Muscle of leg (tissue), 11 donors: ENCODE results near the gene CIDEC. TPM values are rescaled to one million over a fixed set of nuclear protein-coding genes. Genes with fewer than 3 reads are reported as not detected.

Source experiments
- DNase-seq: peaks from one replicate; pipeline ENCODE4 v3.0.0; 2013
- H3K27ac ChIP-seq: one replicate; pipeline ENCODE4 v1.5.1; 2013; ENCODE audit warnings: mild to moderate bottlenecking, low read length, control low read depth
- H3K27me3 ChIP-seq: one replicate; pipeline ENCODE4 v1.6.1; 2013; ENCODE audit warnings: low read length; ENCODE audit not compliant: control insufficient read depth, insufficient read depth
- H3K36me3 ChIP-seq: one replicate; pipeline ENCODE4 v1.6.1; 2013; ENCODE audit warnings: low read length; ENCODE audit not compliant: control insufficient read depth, insufficient read depth
- H3K4me1 ChIP-seq: one replicate; pipeline ENCODE4 v1.6.1; 2013; ENCODE audit warnings: low read length; ENCODE audit not compliant: control insufficient read depth, insufficient read depth
- H3K4me3 ChIP-seq: one replicate; pipeline ENCODE4 v1.5.1; 2013; ENCODE audit warnings: low read length, control low read depth
- H3K9me3 ChIP-seq: replicated peaks from 2 replicates; pipeline ENCODE4 v1.6.1; 2013; ENCODE audit warnings: low read depth, low read length; ENCODE audit not compliant: control insufficient read depth
- WGBS: methylation state at CpG from one replicate; pipeline ENCODE4 v1.1.5; 2013; ENCODE audit warnings: missing lambda C conversion rate; ENCODE audit not compliant: insufficient coverage; 5-methylcytosine and 5-hydroxymethylcytosine counted together
- polyA plus RNA-seq, 8 donors: library from polyadenylated mRNA; unstranded; fragments of 120-200 nt; gene quantifications; one replicate each; pipeline versions ENCODE4 v1.2.1 to v1.2.3, GENCODE V29; 2013; ENCODE audit warnings: inconsistent platforms in 1 of 8, low replicate concordance in 1 of 8; ENCODE audit not compliant: insufficient read length in 8 of 8, insufficient read depth in 1 of 8
- total RNA-seq: library from RNA; stranded (reverse); fragments of 120-200 nt; gene quantifications from one replicate; pipeline ENCODE4 v1.2.4, GENCODE V29; 2013

The CIDEC gene
- total and polyA plus RNA-seq, 9 donors: 0.13 to 4.1 (median 0.34) TPM

- Histone ChIP-seq H3K9me3 (no peaks in the 10 kb centered on the region), H3K4me1 (no peaks in the 10 kb centered on the region), H3K4me3 (no peak overlapping the region), H3K36me3 (peaks cover 55% of the 10 kb centered on the region), H3K27me3 (no peaks in the 10 kb centered on the region), H3K27ac (no peak overlapping the region)
- WGBS: 93% methylated on average over 2 of the region's 3 CpGs
- no peak for DNase-seq
Observed at GRCh38 chr3:9831253-9831652, 48.8 kb downstream of the CIDEC start.

DNA sequence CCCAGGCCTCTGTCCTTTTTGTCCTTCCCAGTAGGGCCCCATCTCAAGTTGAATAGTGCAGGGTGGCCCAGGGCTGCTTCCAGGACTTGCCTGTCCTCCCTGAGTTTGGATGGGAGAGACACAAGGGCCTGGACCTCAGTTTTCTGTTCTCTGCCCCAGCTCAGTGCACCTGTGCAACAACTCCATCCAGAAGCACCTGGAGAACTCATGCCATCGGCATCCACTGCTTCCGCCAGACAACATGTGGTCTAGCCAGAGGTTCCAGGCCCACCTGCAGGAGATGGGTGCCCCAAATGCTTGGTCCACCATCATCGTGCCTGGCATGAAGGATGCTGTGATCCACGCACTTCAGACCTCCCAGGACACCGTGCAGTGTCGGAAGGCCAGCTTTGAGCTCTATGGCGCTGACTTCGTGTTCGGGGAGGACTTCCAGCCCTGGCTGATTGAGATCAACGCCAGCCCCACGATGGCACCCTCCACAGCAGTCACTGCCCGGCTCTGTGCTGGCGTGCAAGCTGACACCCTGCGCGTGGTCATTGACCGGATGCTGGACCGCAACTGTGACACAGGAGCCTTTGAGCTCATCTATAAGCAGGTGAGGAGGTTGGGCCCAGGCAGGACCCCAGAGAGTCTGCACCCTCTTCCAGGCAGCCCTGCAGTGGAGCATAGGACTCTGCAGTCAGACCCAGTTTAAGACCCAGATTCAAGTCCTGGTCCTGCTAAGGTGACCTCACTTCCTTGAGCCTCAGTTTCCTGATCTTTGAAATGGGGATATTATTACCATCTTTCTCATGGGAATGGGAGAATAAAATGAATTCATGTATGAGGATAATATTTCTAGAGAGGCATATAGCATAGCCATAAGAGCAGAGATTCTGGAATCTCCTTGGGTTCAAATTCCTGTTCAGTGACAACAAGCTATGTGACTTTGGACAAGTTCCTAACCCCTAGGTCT lies 51.0 kb downstream of the CIDEC start:
- 94% methylated on average over 16 of the region's 17 CpGs for WGBS
- no peak overlapping the region for H3K27ac ChIP-seq
- no peaks in the 10 kb centered on the region for H3K27me3 ChIP-seq
- no peak overlapping the region for H3K4me3 ChIP-seq
- no peak for DNase-seq
- no peaks in the 10 kb centered on the region for H3K9me3 ChIP-seq
- peaks cover 42% of the 10 kb centered on the region for H3K36me3 ChIP-seq
- no peaks in the 10 kb centered on the region for H3K4me1 ChIP-seq

DNA sequence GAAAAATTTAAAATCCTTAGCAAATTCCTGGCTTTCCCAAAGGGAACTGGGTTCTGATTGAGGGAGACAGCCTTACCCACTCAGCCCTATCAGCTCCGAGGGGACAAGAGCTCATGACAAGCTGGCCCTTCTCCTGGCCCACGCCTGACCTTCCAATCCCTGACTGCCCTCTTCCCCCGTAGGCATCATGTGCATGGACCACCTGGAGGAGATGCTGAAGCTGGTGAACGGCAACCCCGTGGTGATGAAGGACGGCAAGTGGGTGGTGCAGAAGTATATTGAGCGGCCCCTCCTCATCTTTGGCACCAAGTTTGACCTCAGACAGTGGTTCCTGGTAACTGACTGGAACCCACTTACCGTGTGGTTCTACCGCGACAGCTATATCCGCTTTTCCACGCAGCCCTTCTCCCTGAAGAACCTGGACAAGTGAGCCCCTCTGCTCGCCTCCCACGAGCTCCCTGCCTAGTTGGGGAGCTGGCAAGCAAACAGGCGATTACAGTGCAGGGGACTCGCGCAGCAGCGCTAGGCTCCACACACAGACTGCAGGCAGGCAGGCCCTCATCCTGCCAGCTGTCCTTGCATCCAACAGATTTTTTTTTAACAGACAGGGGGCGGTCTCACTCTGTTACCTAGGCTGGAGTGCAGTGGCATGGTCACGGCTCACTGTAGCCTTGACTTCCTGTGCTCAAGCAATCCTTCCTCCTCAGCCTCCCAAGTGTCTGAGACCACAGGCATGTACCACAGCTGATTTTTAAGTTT lies 53.1 kb downstream of the CIDEC start:
- no peak overlapping the region for H3K4me3 ChIP-seq
- no peaks in the 10 kb centered on the region for H3K9me3 ChIP-seq
- H3K27me3 ChIP-seq: no peaks in the 10 kb centered on the region
- WGBS: 78% methylated on average over 17 of the region's 20 CpGs
- no peak overlapping the region for H3K27ac ChIP-seq
- H3K36me3 ChIP-seq: peaks cover 27% of the 10 kb centered on the region
- H3K4me1 ChIP-seq: no peaks in the 10 kb centered on the region
- no peak for DNase-seq

DNA sequence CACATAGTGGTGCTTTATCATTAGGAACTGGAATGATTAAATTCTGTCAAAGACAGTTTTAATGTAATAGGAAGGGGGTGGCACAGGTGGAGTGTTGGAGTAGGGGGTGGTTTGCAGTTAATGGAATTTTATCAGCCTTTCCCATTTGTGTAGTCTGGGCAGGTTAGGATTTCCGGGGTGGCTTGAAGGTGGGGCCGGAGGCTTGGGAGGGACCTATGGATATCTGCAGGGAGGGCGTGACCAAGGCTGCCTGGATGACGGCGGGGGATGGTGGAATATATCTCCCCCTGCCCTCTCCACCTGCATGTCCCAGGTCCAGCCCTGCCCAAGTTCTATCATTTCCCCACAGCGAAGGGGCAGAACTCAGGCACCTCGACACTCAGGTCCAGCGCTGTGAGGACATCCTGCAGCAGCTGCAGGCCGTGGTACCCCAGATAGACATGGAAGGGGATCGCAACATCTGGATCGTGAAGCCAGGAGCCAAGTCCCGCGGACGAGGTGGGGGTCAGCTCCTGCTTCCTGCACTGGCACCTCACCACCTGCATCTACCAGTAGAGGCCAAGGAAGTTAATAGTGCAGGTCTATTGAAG lies 54.5 kb downstream of the CIDEC start:
- Histone ChIP-seq H3K36me3 (peaks cover 21% of the 10 kb centered on the region), H3K27me3 (no peaks in the 10 kb centered on the region), H3K27ac (no peak overlapping the region), H3K9me3 (no peaks in the 10 kb centered on the region), H3K4me1 (no peaks in the 10 kb centered on the region), H3K4me3 (no peak overlapping the region)
- DNase-seq: no peak
- WGBS: no CpG with 5 or more reads among the region's 14 CpGs

DNA sequence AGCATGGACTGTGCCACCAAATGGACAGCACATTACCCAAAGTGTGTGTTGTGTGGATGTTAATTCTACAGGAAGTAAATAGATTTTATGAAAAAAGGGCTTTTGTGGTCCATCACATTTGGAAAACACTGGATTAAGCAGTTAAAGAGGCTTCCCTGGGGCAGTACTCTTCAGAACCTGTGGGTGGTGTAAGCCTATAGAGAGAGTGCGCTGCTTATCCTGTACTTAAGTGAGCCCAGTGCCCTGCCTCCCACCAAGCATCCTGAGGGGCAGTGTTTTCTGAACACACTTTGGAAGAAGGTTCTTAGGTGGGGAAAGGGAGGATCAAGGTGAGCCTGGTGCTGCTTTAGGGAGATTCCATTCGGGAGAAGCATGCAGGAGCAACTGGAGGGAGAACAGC lies 59.1 kb downstream of the CIDEC start:
- no peak for DNase-seq
- Histone ChIP-seq H3K4me1 (no peaks in the 10 kb centered on the region), H3K27ac (no peak overlapping the region), H3K27me3 (no peaks in the 10 kb centered on the region), H3K4me3 (no peak overlapping the region), H3K36me3 (peaks cover 7% of the 10 kb centered on the region), H3K9me3 (no peaks in the 10 kb centered on the region)
- WGBS: 65% methylated on average over 2 of the region's 2 CpGs

- WGBS: 90% methylated on average over 10 of the region's 12 CpGs
- H3K27ac ChIP-seq: no peak overlapping the region
- peaks cover 8% of the 10 kb centered on the region for H3K36me3 ChIP-seq
- no peaks in the 10 kb centered on the region for H3K9me3 ChIP-seq
- H3K4me1 ChIP-seq: no peaks in the 10 kb centered on the region
- no peaks in the 10 kb centered on the region for H3K27me3 ChIP-seq
- H3K4me3 ChIP-seq: no peak overlapping the region
- DNase-seq: no peak
Observed at GRCh38 chr3:9820543-9820942, 59.5 kb downstream of the CIDEC start.

DNA sequence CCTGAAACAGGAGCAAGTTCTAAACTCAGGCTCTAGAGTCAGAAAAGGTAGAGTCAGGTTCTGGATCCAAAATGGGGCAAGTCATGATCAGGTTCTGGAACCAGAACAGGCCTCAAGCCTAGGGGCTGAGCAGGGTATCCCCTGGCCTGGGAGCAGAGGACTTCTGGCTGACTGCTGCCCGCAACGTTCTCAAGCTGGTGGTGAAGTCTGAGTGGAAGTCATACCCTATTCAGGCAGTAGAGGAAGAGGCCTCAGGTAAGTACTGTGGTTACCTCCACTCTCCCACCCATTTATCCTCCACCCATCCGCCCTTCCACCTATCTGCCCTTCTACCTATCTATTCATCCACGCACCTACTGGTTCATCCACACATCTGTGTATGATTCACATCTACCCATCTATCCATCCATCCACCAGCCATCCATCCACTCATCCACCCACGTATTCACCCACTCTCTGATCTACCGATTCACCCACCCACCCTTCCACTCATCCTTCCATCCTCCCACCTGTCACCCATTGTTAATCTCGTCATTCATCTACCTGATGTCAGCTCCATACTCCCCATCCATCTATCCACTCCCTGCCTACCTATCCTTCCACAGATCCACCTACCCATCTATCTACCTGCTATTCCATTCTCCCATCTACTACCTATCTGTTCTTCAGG lies 61.3 kb downstream of the CIDEC start:
- Histone ChIP-seq H3K27ac (no peak overlapping the region), H3K4me1 (no peaks in the 10 kb centered on the region), H3K4me3 (no peak overlapping the region), H3K9me3 (no peaks in the 10 kb centered on the region), H3K27me3 (no peaks in the 10 kb centered on the region), H3K36me3 (peaks cover 14% of the 10 kb centered on the region)
- DNase-seq: no peak
- WGBS: 94% methylated on average over 6 of the region's 7 CpGs

- 91% methylated on average over 4 of the region's 6 CpGs for WGBS
- Histone ChIP-seq H3K4me1 (no peaks in the 10 kb centered on the region), H3K9me3 (no peaks in the 10 kb centered on the region), H3K27me3 (no peaks in the 10 kb centered on the region), H3K36me3 (peaks cover 23% of the 10 kb centered on the region), H3K4me3 (no peak overlapping the region), H3K27ac (no peak overlapping the region)
- no peak for DNase-seq
Observed at GRCh38 chr3:9817436-9817835, 62.6 kb downstream of the CIDEC start.
